RWPE1 (cell line): Measurements from ENCODE around the gene GSK3B.

ENCODE experiments used
- CTCF ChIA-PET: fragments of 350-600 bp; sonication (Branson Sonifier 250); formaldehyde crosslinking; extraction: SDS; loops from one replicate; lab custom pipeline; 2021; lab: Yijun Ruan, JAX
- POLR2A ChIA-PET: fragments of 400-600 bp; formaldehyde crosslinking; extraction: SDS; loops from one replicate; lab custom pipeline; 2020; ENCODE audit warnings: antibody characterized with exemption; ENCODE audit not compliant: low non-redundant PET; lab: Yijun Ruan, JAX
- DNase-seq: peaks from one replicate; pipeline ENCODE4 v3.0.0; 2012; ENCODE audit warnings: low spot score
- H3K27ac ChIP-seq: fragments of 450-650 bp; 2 replicates; pipeline ENCODE4 v1.5.1; 2017
- CTCF ChIP-seq: fragments of 450-650 bp; conservative IDR thresholded peaks from 2 replicates; pipeline ENCODE4 v1.5.1; 2017; ENCODE audit warnings: low read depth, mild to moderate bottlenecking

The GSK3B gene

GRCh38 chr3:119796368-119796767 is 297.9 kb downstream of the GSK3B start:
- CTCF ChIA-PET: no interaction called here
- POLR2A ChIA-PET: no interaction called here
- TF ChIP-seq CTCF: no peak
- DNase-seq: no peak
- H3K27ac ChIP-seq: no peak overlapping the region

GRCh38 chr3:119795849-119796248 is 298.4 kb downstream of the GSK3B start:
- ChIA-PET POLR2A (no interaction called here), CTCF (no interaction called here)
- no peak for TF ChIP-seq CTCF
- H3K27ac ChIP-seq: no peak overlapping the region
- no peak for DNase-seq

GRCh38 chr3:119794971-119795612 is 299.2 kb downstream of the GSK3B start:
- TF ChIP-seq CTCF: no peak
- CTCF ChIA-PET: no interaction called here
- peak; percentile 30 for DNase-seq
- POLR2A ChIA-PET: no interaction called here
- no peak overlapping the region for H3K27ac ChIP-seq

GRCh38 chr3:119794401-119794800 is 299.8 kb downstream of the GSK3B start:
- CTCF ChIA-PET: no interaction called here
- no peak for TF ChIP-seq CTCF
- POLR2A ChIA-PET: no interaction called here
- no peak for DNase-seq
- H3K27ac ChIP-seq: no peak overlapping the region

- DNase-seq: no peak
- H3K27ac ChIP-seq: no peak overlapping the region
- no peak for TF ChIP-seq CTCF
- CTCF ChIA-PET: interaction anchor here (0.6 kb wide), 1 partner anchor 33 kb away, joined by 4 read pairs; no protein-coding TSS in a partner anchor
- POLR2A ChIA-PET: no interaction called here
Observed at GRCh38 chr3:119792270-119792669, 302.0 kb downstream of the GSK3B start.

GRCh38 chr3:119790369-119790768 is 303.9 kb downstream of the GSK3B start:
- POLR2A ChIA-PET: no interaction called here
- no peak overlapping the region for H3K27ac ChIP-seq
- CTCF ChIA-PET: no interaction called here
- TF ChIP-seq CTCF: no peak
- no peak for DNase-seq
